KMS-11 (cell line): ENCODE results near the gene RPE.

ENCODE experiments used
- H2AFZ ChIP-seq: fragments of 200-600 bp; sonication (generic); 2 replicates; pipeline ENCODE4 v1.6.1; 2016; ENCODE audit warnings: antibody characterized with exemption, mixed run types, low read depth
- H3K27ac ChIP-seq: fragments of 200-600 bp; sonication (generic); 2 replicates; pipeline ENCODE4 v1.6.1; 2016; ENCODE audit warnings: mild to moderate bottlenecking, mixed run types
- H3K27me3 ChIP-seq: fragments of 200-600 bp; sonication (generic); 2 replicates; pipeline ENCODE4 v1.6.1; 2017; ENCODE audit warnings: mild to moderate bottlenecking, low read depth, mixed run types, moderate library complexity; ENCODE audit not compliant: insufficient read depth
- H3K36me3 ChIP-seq: fragments of 200-600 bp; sonication (generic); 2 replicates; pipeline ENCODE4 v1.6.1; 2017; ENCODE audit warnings: mild to moderate bottlenecking, mixed run types; ENCODE audit not compliant: insufficient read depth
- H3K4me1 ChIP-seq: fragments of 200-600 bp; sonication (generic); 2 replicates; pipeline ENCODE4 v1.6.1; 2016; ENCODE audit warnings: mild to moderate bottlenecking, low read depth, mixed run types; ENCODE audit not compliant: poor library complexity, severe bottlenecking
- H3K4me2 ChIP-seq: fragments of 200-600 bp; sonication (generic); 2 replicates; pipeline ENCODE4 v1.7.0; 2016; ENCODE audit warnings: mild to moderate bottlenecking, mixed run types
- H3K4me3 ChIP-seq: fragments of 200-600 bp; sonication (generic); IDR thresholded peaks from 2 replicates; pipeline ENCODE4 v1.6.1; 2017; ENCODE audit warnings: low read depth, low read length, mixed read lengths; ENCODE audit not compliant: insufficient read depth
- H3K79me2 ChIP-seq: fragments of 200-600 bp; sonication (generic); 2 replicates; pipeline ENCODE4 v1.6.1; 2016; ENCODE audit warnings: low read depth, mixed run types; ENCODE audit not compliant: insufficient read depth
- H3K9ac ChIP-seq: fragments of 200-600 bp; sonication (generic); 2 replicates; pipeline ENCODE4 v1.6.1; 2016; ENCODE audit warnings: mild to moderate bottlenecking, mixed run types
- H4K20me1 ChIP-seq: fragments of 200-600 bp; sonication (generic); 2 replicates; pipeline ENCODE4 v1.6.1; 2016; ENCODE audit warnings: mild to moderate bottlenecking, mixed run types; ENCODE audit not compliant: insufficient read depth
- CTCF ChIP-seq: fragments of 200-600 bp; sonication (generic); conservative IDR thresholded peaks from 2 replicates; pipeline ENCODE4 v1.6.1; 2017; ENCODE audit warnings: low read depth, mild to moderate bottlenecking, antibody characterized with exemption, low read length, moderate library complexity, mixed read lengths

Gene RPE

GRCh38 chr2:210002158-210003157, at the start of gene RPE:
Gene RPE (plus strand): TSS chr2:210002638. CDS start chr2:210002662, 24 bp downstream.
- Histone ChIP-seq H2AFZ (peak within 1 kb of the TSS; percentile 93), H3K36me3 (no peaks in the 10 kb centered on the region), H3K27me3 (no peaks in the 10 kb centered on the region), H3K27ac (peak within 1 kb of the TSS; percentile 68), H4K20me1 (peaks cover 12% of the 10 kb centered on the region; the same call in 1 of the 2 replicates), H3K4me3 (peak within 1 kb of the TSS; percentile 93), H3K9ac (peak within 1 kb of the TSS; percentile 89), H3K4me1 (peaks cover 38% of the 10 kb centered on the region), H3K79me2 (peaks cover 51% of the 10 kb centered on the region), H3K4me2 (peak within 1 kb of the TSS; percentile 97)
- TF ChIP-seq CTCF = no peak

- Histone ChIP-seq H2AFZ (no peak overlapping the region), H3K4me1 (peaks cover 5% of the 10 kb centered on the region), H3K4me3 (no peak overlapping the region), H3K79me2 (no peaks in the 10 kb centered on the region), H3K27ac (no peak overlapping the region), H3K36me3 (no peaks in the 10 kb centered on the region), H4K20me1 (no peaks in the 10 kb centered on the region), H3K9ac (no peak overlapping the region), H3K4me2 (no peak overlapping the region), H3K27me3 (no peaks in the 10 kb centered on the region)
- no peak for TF ChIP-seq CTCF
Measured at GRCh38 chr2:209956271-209956670, 46.2 kb upstream of the RPE start.

GRCh38 chr2:209958016-209958415, 44.4 kb upstream of the RPE start:
- TF ChIP-seq CTCF = no peak
- no peaks in the 10 kb centered on the region for H3K79me2 ChIP-seq
- no peak overlapping the region for H2AFZ ChIP-seq
- H3K4me3 ChIP-seq = no peak overlapping the region
- no peaks in the 10 kb centered on the region for H4K20me1 ChIP-seq
- H3K9ac ChIP-seq = no peak overlapping the region
- no peaks in the 10 kb centered on the region for H3K27me3 ChIP-seq
- H3K27ac ChIP-seq = no peak overlapping the region
- H3K4me1 ChIP-seq = peaks cover 5% of the 10 kb centered on the region
- H3K4me2 ChIP-seq = no peak overlapping the region
- no peaks in the 10 kb centered on the region for H3K36me3 ChIP-seq

GRCh38 chr2:209960045-209960444, 42.4 kb upstream of the RPE start:
- no peak overlapping the region for H3K27ac ChIP-seq
- peaks cover 5% of the 10 kb centered on the region for H3K4me1 ChIP-seq
- TF ChIP-seq CTCF = no peak
- H3K9ac ChIP-seq = no peak overlapping the region
- no peaks in the 10 kb centered on the region for H3K79me2 ChIP-seq
- no peak overlapping the region for H3K4me2 ChIP-seq
- H3K4me3 ChIP-seq = no peak overlapping the region
- H3K36me3 ChIP-seq = no peaks in the 10 kb centered on the region
- no peak overlapping the region for H2AFZ ChIP-seq
- H3K27me3 ChIP-seq = no peaks in the 10 kb centered on the region
- no peaks in the 10 kb centered on the region for H4K20me1 ChIP-seq
